ENCODE measurements around the gene LRMDA.

LRMDA gene

GRCh38 chr10:76024460-76025123, 593.2 kb downstream of the LRMDA start:
- no peak overlapping the region for H3K4me3 ChIP-seq (ENCODE audit: low read depth, low read length)
- H3K9ac ChIP-seq (ENCODE audit: low read depth, low read length), result no peak overlapping the region
- no peaks in the 10 kb centered on the region for H3K36me3 ChIP-seq (ENCODE audit: control insufficient read depth, insufficient read depth, low read length)
- no peaks in the 10 kb centered on the region for H3K27me3 ChIP-seq (ENCODE audit: control insufficient read depth, insufficient read depth, low read length)
- H3K9me3 ChIP-seq (ENCODE audit: control insufficient read depth, insufficient read depth, low read length), result no peaks in the 10 kb centered on the region
- no peaks in the 10 kb centered on the region for H3K4me1 ChIP-seq (ENCODE audit: control insufficient read depth, insufficient read depth, low read length)
- no peak overlapping the region for H3K27ac ChIP-seq (ENCODE audit: low read depth, low read length)

GRCh38 chr10:76025124-76025477, 593.7 kb downstream of the LRMDA start:
- Histone ChIP-seq H3K36me3 (ENCODE audit: control insufficient read depth, insufficient read depth, low read length) (no peaks in the 10 kb centered on the region), H3K27me3 (ENCODE audit: control insufficient read depth, insufficient read depth, low read length) (no peaks in the 10 kb centered on the region), H3K4me1 (ENCODE audit: control insufficient read depth, insufficient read depth, low read length) (no peaks in the 10 kb centered on the region), H3K9ac (ENCODE audit: low read depth, low read length) (no peak overlapping the region), H3K27ac (ENCODE audit: low read depth, low read length) (no peak overlapping the region), H3K4me3 (ENCODE audit: low read depth, low read length) (no peak overlapping the region), H3K9me3 (ENCODE audit: control insufficient read depth, insufficient read depth, low read length) (no peaks in the 10 kb centered on the region)

- Histone ChIP-seq H3K27ac (ENCODE audit: low read depth, low read length) (no peak overlapping the region), H3K9me3 (ENCODE audit: control insufficient read depth, insufficient read depth, low read length) (no peaks in the 10 kb centered on the region), H3K4me1 (ENCODE audit: control insufficient read depth, insufficient read depth, low read length) (no peaks in the 10 kb centered on the region), H3K9ac (ENCODE audit: low read depth, low read length) (no peak overlapping the region), H3K4me3 (ENCODE audit: low read depth, low read length) (no peak overlapping the region), H3K36me3 (ENCODE audit: control insufficient read depth, insufficient read depth, low read length) (no peaks in the 10 kb centered on the region), H3K27me3 (ENCODE audit: control insufficient read depth, insufficient read depth, low read length) (no peaks in the 10 kb centered on the region)
Observed at GRCh38 chr10:76026176-76026771, 594.9 kb downstream of the LRMDA start.

- Histone ChIP-seq H3K27ac (ENCODE audit: low read depth, low read length) (no peak overlapping the region), H3K9ac (ENCODE audit: low read depth, low read length) (no peak overlapping the region), H3K4me1 (ENCODE audit: control insufficient read depth, insufficient read depth, low read length) (no peaks in the 10 kb centered on the region), H3K4me3 (ENCODE audit: low read depth, low read length) (no peak overlapping the region), H3K9me3 (ENCODE audit: control insufficient read depth, insufficient read depth, low read length) (no peaks in the 10 kb centered on the region), H3K27me3 (ENCODE audit: control insufficient read depth, insufficient read depth, low read length) (no peaks in the 10 kb centered on the region), H3K36me3 (ENCODE audit: control insufficient read depth, insufficient read depth, low read length) (no peaks in the 10 kb centered on the region)
Observed at GRCh38 chr10:76026905-76027304, 595.5 kb downstream of the LRMDA start.

- H3K4me1 ChIP-seq (ENCODE audit: control insufficient read depth, insufficient read depth, low read length), result no peaks in the 10 kb centered on the region
- H3K36me3 ChIP-seq (ENCODE audit: control insufficient read depth, insufficient read depth, low read length), result no peaks in the 10 kb centered on the region
- H3K27ac ChIP-seq (ENCODE audit: low read depth, low read length), result no peak overlapping the region
- H3K27me3 ChIP-seq (ENCODE audit: control insufficient read depth, insufficient read depth, low read length), result no peaks in the 10 kb centered on the region
- H3K9me3 ChIP-seq (ENCODE audit: control insufficient read depth, insufficient read depth, low read length), result no peaks in the 10 kb centered on the region
- no peak overlapping the region for H3K9ac ChIP-seq (ENCODE audit: low read depth, low read length)
- H3K4me3 ChIP-seq (ENCODE audit: low read depth, low read length), result no peak overlapping the region
Observed at GRCh38 chr10:76029782-76030181, 598.4 kb downstream of the LRMDA start.

- Histone ChIP-seq H3K27ac (ENCODE audit: low read depth, low read length) (no peak overlapping the region), H3K9ac (ENCODE audit: low read depth, low read length) (no peak overlapping the region)
Observed at GRCh38 chr10:76031099-76031498, 599.7 kb downstream of the LRMDA start.

GRCh38 chr10:76031769-76032699, 600.6 kb downstream of the LRMDA start:
- no peak overlapping the region for H3K9ac ChIP-seq (ENCODE audit: low read depth, low read length)
- no peaks in the 10 kb centered on the region for H3K9me3 ChIP-seq (ENCODE audit: control insufficient read depth, insufficient read depth, low read length)
- H3K4me1 ChIP-seq (ENCODE audit: control insufficient read depth, insufficient read depth, low read length), result no peaks in the 10 kb centered on the region
- no peaks in the 10 kb centered on the region for H3K36me3 ChIP-seq (ENCODE audit: control insufficient read depth, insufficient read depth, low read length)
- no peaks in the 10 kb centered on the region for H3K27me3 ChIP-seq (ENCODE audit: control insufficient read depth, insufficient read depth, low read length)
- no peak overlapping the region for H3K27ac ChIP-seq (ENCODE audit: low read depth, low read length)
- no peak overlapping the region for H3K4me3 ChIP-seq (ENCODE audit: low read depth, low read length)

More at GRCh38 chr10:76031099-76031498, 599.7 kb downstream of the LRMDA start:
- no peaks in the 10 kb centered on the region for H3K4me1 ChIP-seq (ENCODE audit: control insufficient read depth, insufficient read depth, low read length)
- H3K36me3 ChIP-seq (ENCODE audit: control insufficient read depth, insufficient read depth, low read length), result no peaks in the 10 kb centered on the region
- H3K4me3 ChIP-seq (ENCODE audit: low read depth, low read length), result no peak overlapping the region
- no peaks in the 10 kb centered on the region for H3K9me3 ChIP-seq (ENCODE audit: control insufficient read depth, insufficient read depth, low read length)
- H3K27me3 ChIP-seq (ENCODE audit: control insufficient read depth, insufficient read depth, low read length), result no peaks in the 10 kb centered on the region

- Histone ChIP-seq H3K9ac (ENCODE audit: low read depth, low read length) (no peak overlapping the region), H3K4me1 (ENCODE audit: control insufficient read depth, insufficient read depth, low read length) (no peaks in the 10 kb centered on the region), H3K27ac (ENCODE audit: low read depth, low read length) (no peak overlapping the region), H3K4me3 (ENCODE audit: low read depth, low read length) (no peak overlapping the region), H3K36me3 (ENCODE audit: control insufficient read depth, insufficient read depth, low read length) (no peaks in the 10 kb centered on the region), H3K9me3 (ENCODE audit: control insufficient read depth, insufficient read depth, low read length) (no peaks in the 10 kb centered on the region), H3K27me3 (ENCODE audit: control insufficient read depth, insufficient read depth, low read length) (no peaks in the 10 kb centered on the region)
Observed at GRCh38 chr10:76032700-76033039, 601.2 kb downstream of the LRMDA start.

- Histone ChIP-seq H3K36me3 (ENCODE audit: control insufficient read depth, insufficient read depth, low read length) (no peaks in the 10 kb centered on the region), H3K9ac (ENCODE audit: low read depth, low read length) (no peak overlapping the region), H3K4me3 (ENCODE audit: low read depth, low read length) (no peak overlapping the region), H3K4me1 (ENCODE audit: control insufficient read depth, insufficient read depth, low read length) (no peaks in the 10 kb centered on the region), H3K27ac (ENCODE audit: low read depth, low read length) (no peak overlapping the region), H3K9me3 (ENCODE audit: control insufficient read depth, insufficient read depth, low read length) (peaks cover 4% of the 10 kb centered on the region; the same call in 1 of the 2 replicates), H3K27me3 (ENCODE audit: control insufficient read depth, insufficient read depth, low read length) (no peaks in the 10 kb centered on the region)
Observed at GRCh38 chr10:76033457-76034196, 602.2 kb downstream of the LRMDA start.

- Histone ChIP-seq H3K9me3 (ENCODE audit: control insufficient read depth, insufficient read depth, low read length) (peaks cover 13% of the 10 kb centered on the region; the same call in 1 of the 2 replicates), H3K4me1 (ENCODE audit: control insufficient read depth, insufficient read depth, low read length) (no peaks in the 10 kb centered on the region), H3K4me3 (ENCODE audit: low read depth, low read length) (no peak overlapping the region), H3K36me3 (ENCODE audit: control insufficient read depth, insufficient read depth, low read length) (no peaks in the 10 kb centered on the region), H3K27ac (ENCODE audit: low read depth, low read length) (no peak overlapping the region), H3K27me3 (ENCODE audit: control insufficient read depth, insufficient read depth, low read length) (no peaks in the 10 kb centered on the region), H3K9ac (ENCODE audit: low read depth, low read length) (no peak overlapping the region)
Observed at GRCh38 chr10:76034353-76035205, 603.2 kb downstream of the LRMDA start.

Data from HUES48 (cell line).